Activated CD4-positive, alpha-beta memory T cell treated with anti-CD3 and anti-CD28 coated beads, Interleukin-2, amount 10 ng/mL, durations not matched to agents 7 days and 5 days (primary cell): Measurements from ENCODE around the gene DGUOK. TPM values are rescaled to one million over a fixed set of nuclear protein-coding genes. Genes with fewer than 3 reads are reported as not detected.
A peak's percentile ranks its signal among the peaks of the same experiment; 100 is the strongest.
"Not testable (repeated sequence)": the region's sequence is repeated elsewhere in the genome, so short reads cannot be mapped to it uniquely, and the experiment has no call there.

Experiments
- CTCF ChIA-PET: fragments of 350-600 bp; sonication (Branson Sonifier 250); formaldehyde crosslinking; loops from one replicate; lab custom pipeline; 2021; ENCODE audit warnings: antibody characterized with exemption, inconsistent platforms; lab: Charles Lee
- POLR2A ChIA-PET: fragments of 350-600 bp; sonication (Branson Sonifier 250); formaldehyde crosslinking; loops from one replicate; lab custom pipeline; 2021; ENCODE audit warnings: antibody characterized with exemption; lab: Charles Lee
- DNase-seq: peaks from one replicate; pipeline ENCODE4 v3.0.0-alpha.2; 2020
- H3K27ac Mint-ChIP-seq: one replicate; pipeline ENCODE4 v1.8.0; 2021; ENCODE audit warnings: mild to moderate bottlenecking, mixed read lengths
- H3K27me3 Mint-ChIP-seq: one replicate; pipeline ENCODE4 v1.8.0; 2021; ENCODE audit warnings: mixed read lengths
- H3K36me3 Mint-ChIP-seq: one replicate; pipeline ENCODE4 v1.8.0; 2021; ENCODE audit warnings: low read depth, mixed read lengths
- H3K4me1 Mint-ChIP-seq: one replicate; pipeline ENCODE4 v1.8.0; 2021; ENCODE audit warnings: mixed read lengths
- H3K4me3 Mint-ChIP-seq: one replicate; pipeline ENCODE4 v1.8.0; 2021; ENCODE audit warnings: mild to moderate bottlenecking, mixed read lengths
- H3K9me3 Mint-ChIP-seq: one replicate; pipeline ENCODE4 v1.8.0; 2021; ENCODE audit warnings: mixed read lengths
- total RNA-seq, 2 experiments: library from RNA; stranded (reverse); gene quantifications; one replicate each; pipeline ENCODE4 v1.2.3, GENCODE V29; 2021

The DGUOK gene
- total RNA-seq, 2 experiments from 2014 or later: 75.6 to 76.3 TPM

DNA sequence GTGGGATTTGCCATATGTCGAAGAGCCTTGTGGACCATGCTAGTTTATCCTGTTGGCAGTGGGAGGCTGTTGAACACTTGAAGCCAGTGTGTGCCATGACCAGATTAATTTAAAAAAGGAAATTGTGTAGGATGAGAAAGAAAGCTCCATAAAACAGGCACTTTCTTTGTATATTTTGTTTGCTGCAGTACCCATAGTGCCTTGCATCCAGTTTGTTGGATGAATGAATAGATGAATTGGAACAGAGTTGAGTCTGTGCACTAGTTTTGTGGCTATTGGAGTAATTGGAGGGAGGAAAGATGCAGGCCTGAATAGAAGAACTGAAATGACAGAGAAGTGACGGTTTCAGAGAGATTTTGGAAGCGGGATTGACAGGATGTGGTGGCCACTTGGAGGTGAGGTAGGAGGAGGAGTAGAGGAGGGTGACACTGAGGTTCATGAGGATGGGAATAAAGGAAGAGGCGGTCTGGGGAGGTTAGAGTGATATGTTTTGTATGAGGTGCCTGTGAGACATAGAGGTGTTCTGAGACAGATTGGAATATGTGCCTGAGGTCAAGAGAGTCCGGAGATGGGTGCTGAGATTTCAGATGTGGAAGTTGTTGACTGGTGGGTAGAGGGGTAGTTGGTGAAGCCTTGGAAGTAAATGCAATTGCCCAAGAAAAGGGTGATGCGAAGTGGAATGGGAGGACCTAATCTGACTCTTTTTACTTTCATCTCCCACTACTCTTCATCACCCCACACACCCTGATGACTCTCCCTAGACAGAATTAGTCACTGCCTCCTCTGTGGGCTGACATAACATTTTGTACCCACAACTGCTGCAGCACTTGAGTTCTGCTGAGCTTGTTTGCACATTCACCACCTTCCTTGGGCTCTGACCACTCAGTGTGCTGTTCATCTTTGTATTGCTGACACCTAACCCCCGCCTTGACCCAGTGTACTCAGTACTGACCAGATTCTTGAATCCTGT, 5.1 kb downstream of the DGUOK start:
- ChIA-PET CTCF (interaction anchor here (1.0 kb wide), 1 partner anchor 189 kb away, joined by 4 read pairs; no protein-coding TSS in a partner anchor), POLR2A (interaction anchor here (1.0 to 2.0 kb wide), 4 partner anchors 38 to 246 kb away, joined by 3 to 7 read pairs (median 4); partner anchors contain the start of gene TET3)
- peaks cover 65% of the 10 kb centered on the region for H3K36me3 Mint-ChIP-seq
- peak overlapping the region; percentile 37 for H3K4me3 Mint-ChIP-seq
- peak; percentile 52 for DNase-seq
- H3K27ac Mint-ChIP-seq: peak overlapping the region; percentile 82
- peaks cover 65% of the 10 kb centered on the region for H3K4me1 Mint-ChIP-seq
- H3K9me3 Mint-ChIP-seq: no peaks in the 10 kb centered on the region
- no peaks in the 10 kb centered on the region for H3K27me3 Mint-ChIP-seq

- ChIA-PET CTCF (no interaction called here), POLR2A (interaction anchor here (1.0 to 2.0 kb wide), 3 partner anchors 37 to 245 kb away, joined by 3 to 7 read pairs (median 3); no protein-coding TSS in a partner anchor)
- no peak for DNase-seq
- no peaks in the 10 kb centered on the region for H3K27me3 Mint-ChIP-seq
- no peak overlapping the region for H3K27ac Mint-ChIP-seq
- H3K9me3 Mint-ChIP-seq: no peaks in the 10 kb centered on the region
- peaks cover 75% of the 10 kb centered on the region for H3K4me1 Mint-ChIP-seq
- no peak overlapping the region for H3K4me3 Mint-ChIP-seq
- H3K36me3 Mint-ChIP-seq: peaks cover 73% of the 10 kb centered on the region
Observed at GRCh38 chr2:73933194-73933593, 6.5 kb downstream of the DGUOK start.

GRCh38 chr2:73935641-73936040, 9.0 kb downstream of the DGUOK start:
- Mint-ChIP-seq H3K9me3 (no peaks in the 10 kb centered on the region), H3K27ac (no peak overlapping the region), H3K27me3 (no peaks in the 10 kb centered on the region), H3K36me3 (peaks cover 73% of the 10 kb centered on the region), H3K4me3 (no peak overlapping the region), H3K4me1 (peaks cover 71% of the 10 kb centered on the region)
- ChIA-PET POLR2A (no interaction called here), CTCF (no interaction called here)
- DNase-seq: no peak

DNA sequence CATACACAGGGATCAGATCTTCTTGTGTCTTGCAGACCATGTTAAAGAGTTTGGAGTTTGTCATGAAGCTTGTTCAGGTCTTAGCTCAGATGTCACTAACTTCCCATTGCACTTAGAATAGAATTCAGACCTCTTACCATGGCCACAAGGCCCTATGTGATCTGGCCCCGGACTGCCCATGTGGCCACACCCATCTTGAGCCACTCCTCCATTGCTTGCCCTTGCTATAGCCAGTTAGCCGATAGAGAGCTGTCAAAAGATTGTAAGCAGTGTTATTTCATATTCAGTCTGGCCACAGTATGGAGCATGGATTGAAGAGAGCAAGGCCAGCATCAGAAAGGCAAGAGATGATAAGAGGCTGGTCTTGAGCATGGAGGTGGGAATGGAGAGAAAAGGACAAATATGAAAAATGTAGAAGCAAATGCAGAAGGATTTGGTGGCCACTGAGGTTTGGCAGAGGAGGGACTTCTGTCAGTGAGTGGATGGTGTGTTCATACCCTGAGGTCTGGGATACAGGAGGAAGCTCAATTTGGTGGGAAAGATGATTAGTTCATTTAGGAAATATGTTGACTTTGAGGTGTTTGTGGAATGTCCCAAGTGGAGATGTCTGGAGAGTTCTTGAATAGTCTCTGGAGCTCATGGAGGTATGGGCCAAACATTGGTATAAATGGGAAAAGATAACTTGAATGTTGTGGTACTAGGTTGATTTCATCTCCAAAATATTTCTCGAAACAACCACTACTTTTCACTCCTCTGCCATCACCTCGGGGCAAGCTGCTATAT, 10.6 kb downstream of the DGUOK start:
- peaks cover 69% of the 10 kb centered on the region for H3K36me3 Mint-ChIP-seq
- H3K27ac Mint-ChIP-seq: no peak overlapping the region
- CTCF ChIA-PET: interaction anchor here (1.2 to 2.5 kb wide), 2 partner anchors 110 to 208 kb away, joined by 3 to 9 read pairs; partner anchors contain the start of gene STAMBP
- no peaks in the 10 kb centered on the region for H3K27me3 Mint-ChIP-seq
- POLR2A ChIA-PET: interaction anchor here (3.4 kb wide), 1 partner anchor 10 kb away, joined by 20 read pairs; the partner anchor contains the start of gene DGUOK
- H3K4me3 Mint-ChIP-seq: no peak overlapping the region
- H3K9me3 Mint-ChIP-seq: no peaks in the 10 kb centered on the region
- DNase-seq: no peak
- H3K4me1 Mint-ChIP-seq: peaks cover 58% of the 10 kb centered on the region

GRCh38 chr2:73937899-73938298, 11.2 kb downstream of the DGUOK start:
- DNase-seq: no peak
- peaks cover 69% of the 10 kb centered on the region for H3K36me3 Mint-ChIP-seq
- no peak overlapping the region for H3K4me3 Mint-ChIP-seq
- no peak overlapping the region for H3K27ac Mint-ChIP-seq
- H3K9me3 Mint-ChIP-seq: no peaks in the 10 kb centered on the region
- CTCF ChIA-PET: interaction anchor here (1.2 to 2.5 kb wide), 2 partner anchors 110 to 207 kb away, joined by 3 to 9 read pairs; partner anchors contain the start of gene STAMBP
- POLR2A ChIA-PET: interaction anchor here (1.7 to 3.4 kb wide), 3 partner anchors 8 to 42 kb away, joined by 6 to 20 read pairs (median 7); partner anchors contain the start of gene DGUOK
- H3K27me3 Mint-ChIP-seq: no peaks in the 10 kb centered on the region
- peaks cover 56% of the 10 kb centered on the region for H3K4me1 Mint-ChIP-seq

- H3K27me3 Mint-ChIP-seq: no peaks in the 10 kb centered on the region
- H3K4me3 Mint-ChIP-seq: no peak overlapping the region
- no peak overlapping the region for H3K27ac Mint-ChIP-seq
- H3K4me1 Mint-ChIP-seq: peaks cover 50% of the 10 kb centered on the region
- ChIA-PET POLR2A (interaction anchor here (1.0 to 3.4 kb wide), 7 partner anchors 9 to 182 kb away, joined by 3 to 20 read pairs (median 6); partner anchors contain the start of gene DGUOK), CTCF (interaction anchor here (0.6 to 2.5 kb wide), 5 partner anchors 26 to 272 kb away, joined by 3 to 9 read pairs (median 3); partner anchors contain the start of genes MOB1A and STAMBP)
- no peak for DNase-seq
- peaks cover 66% of the 10 kb centered on the region for H3K36me3 Mint-ChIP-seq
- no peaks in the 10 kb centered on the region for H3K9me3 Mint-ChIP-seq
Observed at GRCh38 chr2:73938718-73939352, 12.2 kb downstream of the DGUOK start.

DNA sequence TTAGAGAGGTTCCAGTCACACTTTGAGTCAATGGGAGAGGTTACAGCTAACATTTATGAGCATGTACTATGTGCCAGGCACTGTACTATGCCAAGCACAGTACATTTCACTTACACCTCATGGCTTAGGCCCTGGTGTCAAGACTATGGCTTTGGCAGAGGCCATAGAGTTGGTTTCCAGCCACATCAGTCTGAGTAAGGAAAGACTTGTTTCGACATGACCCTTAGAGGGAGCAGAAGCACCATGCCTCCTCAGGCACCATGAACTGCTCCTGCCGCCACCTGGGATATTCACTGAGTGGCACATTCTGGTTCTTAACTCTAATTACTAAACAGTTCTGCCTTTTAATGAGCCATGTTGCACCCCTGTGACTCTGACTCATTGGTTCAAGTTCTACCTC, 12.7 kb downstream of the DGUOK start:
- H3K27me3 Mint-ChIP-seq: no peaks in the 10 kb centered on the region
- peaks cover 66% of the 10 kb centered on the region for H3K36me3 Mint-ChIP-seq
- POLR2A ChIA-PET: interaction anchor here (1.0 to 3.4 kb wide), 7 partner anchors 9 to 181 kb away, joined by 3 to 20 read pairs (median 6); partner anchors contain the start of gene DGUOK
- H3K9me3 Mint-ChIP-seq: no peaks in the 10 kb centered on the region
- peaks cover 53% of the 10 kb centered on the region for H3K4me1 Mint-ChIP-seq
- DNase-seq: no peak
- CTCF ChIA-PET: interaction anchor here (1.0 to 2.5 kb wide), 4 partner anchors 25 to 239 kb away, joined by 3 to 9 read pairs (median 4); partner anchors contain the start of genes MOB1A and STAMBP
- no peak overlapping the region for H3K27ac Mint-ChIP-seq
- no peak overlapping the region for H3K4me3 Mint-ChIP-seq

DNA sequence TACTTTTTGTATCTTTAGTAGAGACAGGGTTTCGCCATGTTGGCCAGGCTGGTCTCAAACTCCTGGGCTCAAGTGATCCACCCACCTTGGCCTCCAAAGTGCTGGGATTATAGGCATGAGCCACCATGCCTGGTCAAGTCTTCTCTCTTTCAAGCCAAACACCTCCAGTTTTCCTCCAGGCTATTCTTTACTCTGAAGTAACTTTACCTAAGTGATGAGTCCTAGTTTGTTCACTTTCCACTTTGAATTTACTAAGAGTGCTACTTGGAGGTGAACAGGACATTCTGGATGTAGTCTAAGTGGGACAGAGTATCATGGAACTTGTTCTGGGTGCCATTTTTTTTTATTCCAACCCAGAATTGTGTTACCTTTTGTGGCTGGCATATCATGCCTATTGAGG, 13.4 kb downstream of the DGUOK start:
- Mint-ChIP-seq H3K36me3 (peaks cover 72% of the 10 kb centered on the region), H3K4me1 (peaks cover 58% of the 10 kb centered on the region)
- H3K27ac Mint-ChIP-seq, DNase-seq, H3K27me3 Mint-ChIP-seq, POLR2A ChIA-PET, H3K9me3 Mint-ChIP-seq, CTCF ChIA-PET, H3K4me3 Mint-ChIP-seq: not testable (repeated sequence)

- Mint-ChIP-seq H3K4me3 (no peak overlapping the region), H3K4me1 (peaks cover 47% of the 10 kb centered on the region), H3K9me3 (no peaks in the 10 kb centered on the region), H3K27me3 (no peaks in the 10 kb centered on the region), H3K27ac (no peak overlapping the region), H3K36me3 (peaks cover 72% of the 10 kb centered on the region)
- POLR2A ChIA-PET: no interaction called here
- CTCF ChIA-PET: no interaction called here
- no peak for DNase-seq
Observed at GRCh38 chr2:73942664-73943063, 16.0 kb downstream of the DGUOK start.

DNA sequence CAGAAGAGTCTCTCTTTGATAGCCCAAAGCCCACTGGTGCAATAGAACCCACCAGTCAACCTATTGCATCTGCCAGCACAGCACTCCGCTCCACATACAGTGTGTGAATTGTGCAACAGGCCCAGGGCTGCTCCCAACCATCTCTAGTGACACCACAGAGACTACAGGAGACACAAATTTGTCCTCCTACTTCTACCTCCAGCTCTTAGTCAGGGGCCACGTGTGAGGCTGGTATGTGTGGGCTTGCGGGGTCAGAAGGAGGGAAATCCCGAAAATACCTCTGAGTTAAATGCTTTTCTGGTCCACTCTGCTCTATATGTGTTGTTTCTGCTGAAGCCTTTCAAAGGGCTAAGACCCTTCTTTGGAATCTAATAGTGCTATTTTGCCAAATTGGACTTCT, 18.0 kb downstream of the DGUOK start:
- Mint-ChIP-seq H3K4me1 (peaks cover 47% of the 10 kb centered on the region), H3K27ac (no peak overlapping the region), H3K4me3 (no peak overlapping the region), H3K36me3 (peaks cover 73% of the 10 kb centered on the region), H3K9me3 (no peaks in the 10 kb centered on the region), H3K27me3 (no peaks in the 10 kb centered on the region)
- no peak for DNase-seq
- ChIA-PET POLR2A (interaction anchor here (1.3 to 2.2 kb wide), 2 partner anchors 18 to 26 kb away, joined by 3 to 6 read pairs; partner anchors contain the start of gene DGUOK), CTCF (no interaction called here)

- Mint-ChIP-seq H3K9me3 (no peaks in the 10 kb centered on the region), H3K36me3 (peaks cover 70% of the 10 kb centered on the region), H3K27ac (no peak overlapping the region), H3K4me1 (peaks cover 52% of the 10 kb centered on the region), H3K4me3 (no peak overlapping the region), H3K27me3 (no peaks in the 10 kb centered on the region)
- DNase-seq: no peak
- ChIA-PET POLR2A (interaction anchor here (0.9 to 1.3 kb wide), 2 partner anchors 24 to 232 kb away, joined by 3 read pairs; no protein-coding TSS in a partner anchor), CTCF (no interaction called here)
Observed at GRCh38 chr2:73946215-73946614, 19.5 kb downstream of the DGUOK start.

- Mint-ChIP-seq H3K27me3 (no peaks in the 10 kb centered on the region), H3K4me3 (no peak overlapping the region), H3K27ac (no peak overlapping the region), H3K36me3 (peaks cover 73% of the 10 kb centered on the region), H3K9me3 (no peaks in the 10 kb centered on the region), H3K4me1 (peaks cover 56% of the 10 kb centered on the region)
- POLR2A ChIA-PET: no interaction called here
- CTCF ChIA-PET: no interaction called here
- no peak for DNase-seq
Observed at GRCh38 chr2:73946666-73947065, 20.0 kb downstream of the DGUOK start.
